Epithelial cell of esophagus (primary cell): ENCODE measurements around the gene SPRR2E.
"Not testable (repeated sequence)": the region's sequence is repeated elsewhere in the genome, so short reads cannot be mapped to it uniquely, and the experiment has no call there.

Experiments used
- DNase-seq: peaks from one replicate; pipeline ENCODE4 v3.0.0; 2010; ENCODE audit warnings: low read depth
- H3K4me3 ChIP-seq: 2 replicates; pipeline ENCODE4 v1.5.1; 2011; ENCODE audit warnings: mild to moderate bottlenecking, low read length, control low read depth
- TF ChIP-seq, protein P1 (sequence below): IDR thresholded peaks from 2 replicates; pipeline ENCODE4 v1.5.1; 2011; ENCODE audit warnings: low read depth, mild to moderate bottlenecking, low read length, control low read depth, inconsistent platforms; ENCODE audit not compliant: insufficient read depth; ENCODE audit errors: missing control alignments

Gene SPRR2E

DNA sequence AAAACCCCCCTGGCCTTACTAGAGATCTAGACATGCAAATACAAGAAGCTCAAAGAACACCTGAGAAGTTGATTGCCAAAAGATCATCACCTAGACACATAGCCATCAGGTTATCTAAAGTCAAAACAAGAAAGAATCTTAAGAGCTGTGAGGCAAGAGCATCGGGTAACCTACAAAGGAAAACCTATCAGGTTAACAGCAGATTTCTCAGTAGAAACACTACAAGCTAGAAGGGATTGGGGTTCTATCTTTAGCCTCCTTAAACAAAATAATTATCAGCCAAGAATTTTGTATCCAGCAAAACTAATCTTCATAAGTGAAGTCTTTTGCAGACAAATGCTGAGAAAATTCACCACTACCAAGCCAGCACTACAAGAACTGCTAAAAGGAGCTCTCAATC lies 31.2 kb upstream of the SPRR2E start:
- no peak for DNase-seq
- no peak overlapping the region for H3K4me3 ChIP-seq
- TF ChIP-seq, protein P1, sequence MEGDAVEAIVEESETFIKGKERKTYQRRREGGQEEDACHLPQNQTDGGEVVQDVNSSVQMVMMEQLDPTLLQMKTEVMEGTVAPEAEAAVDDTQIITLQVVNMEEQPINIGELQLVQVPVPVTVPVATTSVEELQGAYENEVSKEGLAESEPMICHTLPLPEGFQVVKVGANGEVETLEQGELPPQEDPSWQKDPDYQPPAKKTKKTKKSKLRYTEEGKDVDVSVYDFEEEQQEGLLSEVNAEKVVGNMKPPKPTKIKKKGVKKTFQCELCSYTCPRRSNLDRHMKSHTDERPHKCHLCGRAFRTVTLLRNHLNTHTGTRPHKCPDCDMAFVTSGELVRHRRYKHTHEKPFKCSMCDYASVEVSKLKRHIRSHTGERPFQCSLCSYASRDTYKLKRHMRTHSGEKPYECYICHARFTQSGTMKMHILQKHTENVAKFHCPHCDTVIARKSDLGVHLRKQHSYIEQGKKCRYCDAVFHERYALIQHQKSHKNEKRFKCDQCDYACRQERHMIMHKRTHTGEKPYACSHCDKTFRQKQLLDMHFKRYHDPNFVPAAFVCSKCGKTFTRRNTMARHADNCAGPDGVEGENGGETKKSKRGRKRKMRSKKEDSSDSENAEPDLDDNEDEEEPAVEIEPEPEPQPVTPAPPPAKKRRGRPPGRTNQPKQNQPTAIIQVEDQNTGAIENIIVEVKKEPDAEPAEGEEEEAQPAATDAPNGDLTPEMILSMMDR, result no peak

DNA sequence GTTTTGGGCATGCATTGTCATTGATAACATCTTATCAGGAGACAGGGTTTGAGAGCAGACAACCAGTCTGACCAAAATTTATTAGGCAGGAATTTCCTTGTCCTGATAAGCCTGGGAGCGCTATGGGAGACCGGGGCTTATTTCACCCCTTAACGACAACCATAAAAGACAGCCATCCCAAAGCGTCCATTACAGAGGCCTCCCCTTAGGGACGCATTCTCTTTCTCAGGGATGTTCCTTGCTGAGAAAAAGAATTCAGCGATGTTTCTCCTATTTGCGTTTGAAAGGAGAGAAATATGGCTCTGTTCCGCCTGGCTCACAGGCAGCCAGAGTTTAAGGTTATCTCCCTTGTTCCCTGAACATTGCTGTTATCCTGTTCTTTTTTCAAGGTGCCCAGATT lies 29.5 kb upstream of the SPRR2E start:
- not testable (repeated sequence) for DNase-seq, H3K4me3 ChIP-seq

DNA sequence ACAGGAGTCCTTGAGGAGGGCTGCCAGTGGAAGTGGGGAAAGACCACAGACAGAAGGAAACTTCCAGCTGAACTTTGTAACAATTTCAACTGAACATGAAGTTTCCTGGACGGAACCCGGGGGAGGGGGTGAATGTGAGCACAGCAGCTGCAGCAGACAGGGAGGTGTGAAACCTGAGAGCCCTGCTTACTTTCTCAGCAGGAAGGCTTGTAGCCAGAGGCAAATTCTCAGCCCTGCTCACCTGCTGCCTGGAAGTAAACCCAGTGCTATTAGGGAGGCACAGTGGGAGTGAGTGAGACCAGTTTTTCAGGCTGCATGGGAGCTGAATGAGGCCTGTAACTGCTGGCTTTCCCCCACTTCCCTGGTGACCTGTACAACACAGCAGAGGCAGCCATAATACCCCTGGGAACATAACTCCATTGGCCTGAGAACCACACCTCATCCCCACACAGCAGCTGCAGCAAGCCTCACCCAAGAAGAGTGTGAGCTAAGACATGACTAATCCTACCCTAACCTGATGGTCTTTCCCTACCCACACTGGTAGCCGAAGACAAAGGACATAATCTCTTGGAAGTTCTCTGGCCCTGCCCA lies 28.6 kb upstream of the SPRR2E start:
- DNase-seq, result peak; percentile 99
- TF ChIP-seq, protein P1, result no peak

DNA sequence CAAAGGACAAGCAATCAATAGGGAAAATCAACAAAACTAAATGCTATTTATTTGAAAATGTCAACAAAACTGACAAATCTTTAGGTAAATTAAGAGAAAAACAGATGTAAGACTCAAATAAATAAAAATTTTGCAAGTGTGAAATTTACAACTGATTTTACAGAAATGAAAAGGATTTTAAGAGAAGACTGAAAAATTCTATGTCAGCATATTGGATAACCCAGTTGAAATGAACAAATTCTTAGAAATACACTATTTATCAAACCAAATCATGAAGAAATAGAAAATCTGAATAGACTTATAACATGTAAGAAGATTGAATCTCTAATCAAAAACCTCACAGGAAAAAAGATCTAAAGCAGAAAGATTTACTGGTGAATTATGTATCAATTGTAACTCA lies 26.6 kb upstream of the SPRR2E start:
- TF ChIP-seq, protein P1, result no peak
- H3K4me3 ChIP-seq, result no peak overlapping the region
- DNase-seq, result no peak

More for the DNA sequence above, 28.6 kb upstream of the SPRR2E start:
- no peak overlapping the region for H3K4me3 ChIP-seq

DNA sequence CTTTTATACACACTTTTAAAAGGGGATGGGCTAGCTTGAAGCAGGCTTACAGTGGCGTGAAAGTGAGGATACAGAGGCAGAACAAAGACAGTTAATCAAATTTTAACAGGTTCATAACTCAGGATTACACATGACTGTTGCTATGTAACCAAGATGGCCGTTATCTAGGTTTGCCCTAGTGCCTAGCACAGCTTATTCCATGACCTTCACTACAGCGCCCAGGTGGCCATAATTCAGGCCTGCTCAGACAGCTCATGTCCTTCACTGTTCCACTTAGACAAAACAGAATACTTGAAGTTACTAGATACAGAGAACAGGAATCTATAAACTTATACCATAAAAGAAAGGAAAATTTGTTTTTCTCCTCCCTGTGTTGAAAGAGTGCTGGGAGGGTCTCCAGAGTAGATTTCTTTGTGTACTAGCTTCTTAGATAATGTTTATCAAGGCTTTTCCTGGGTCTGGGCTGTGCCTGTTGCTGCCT lies 25.2 kb upstream of the SPRR2E start:
- TF ChIP-seq, protein P1, result no peak
- DNase-seq, result no peak
- no peak overlapping the region for H3K4me3 ChIP-seq

DNA sequence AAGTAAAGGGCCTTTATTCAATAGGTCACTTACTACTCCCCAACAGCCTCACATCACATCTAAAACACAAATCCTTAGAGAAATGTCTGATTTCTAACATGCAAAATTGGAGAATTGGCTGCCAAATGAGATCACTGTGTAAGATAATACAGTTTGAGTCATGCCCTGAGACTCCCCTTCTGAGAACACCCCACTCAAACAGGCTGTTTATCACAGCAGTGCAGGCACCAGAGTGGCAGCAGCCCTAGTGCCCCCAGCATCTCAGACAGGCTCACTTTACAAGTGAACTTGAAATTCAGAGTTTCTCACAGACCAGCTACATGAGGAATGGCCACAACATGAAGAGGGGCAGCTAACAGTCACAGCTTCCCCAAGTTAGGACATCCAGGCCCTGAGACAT lies 20.9 kb upstream of the SPRR2E start:
- not testable (repeated sequence) for H3K4me3 ChIP-seq, DNase-seq

DNA sequence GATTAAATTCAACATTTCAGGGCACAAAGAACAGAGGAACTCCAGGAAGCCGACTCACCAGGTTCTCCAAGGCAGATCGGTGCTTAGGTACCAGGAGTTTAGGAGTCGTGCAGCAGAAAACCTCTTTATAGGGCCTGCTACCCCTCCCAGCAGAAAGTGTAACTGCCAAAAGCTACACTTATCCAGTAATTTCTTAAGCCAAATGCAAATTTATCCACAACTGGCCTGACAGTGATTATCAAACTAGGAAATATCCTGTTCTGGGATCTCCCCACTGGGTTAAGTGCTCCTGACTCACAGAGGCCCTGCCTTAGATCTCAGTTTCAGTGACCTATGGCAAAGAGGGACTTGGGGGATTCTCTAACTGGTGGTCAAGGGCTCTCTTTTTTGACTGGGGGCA lies 19.1 kb upstream of the SPRR2E start, which contains the start of gene SPRR2F:
Gene SPRR2F (minus strand): TSS at position 101 of the 400 bp plus-strand sequence. CDS start 783 bp downstream, outside the sequence.
- TF ChIP-seq, protein P1, result no peak
- peak; percentile 31 for DNase-seq
- no peak within 1 kb of the TSS for H3K4me3 ChIP-seq

DNA sequence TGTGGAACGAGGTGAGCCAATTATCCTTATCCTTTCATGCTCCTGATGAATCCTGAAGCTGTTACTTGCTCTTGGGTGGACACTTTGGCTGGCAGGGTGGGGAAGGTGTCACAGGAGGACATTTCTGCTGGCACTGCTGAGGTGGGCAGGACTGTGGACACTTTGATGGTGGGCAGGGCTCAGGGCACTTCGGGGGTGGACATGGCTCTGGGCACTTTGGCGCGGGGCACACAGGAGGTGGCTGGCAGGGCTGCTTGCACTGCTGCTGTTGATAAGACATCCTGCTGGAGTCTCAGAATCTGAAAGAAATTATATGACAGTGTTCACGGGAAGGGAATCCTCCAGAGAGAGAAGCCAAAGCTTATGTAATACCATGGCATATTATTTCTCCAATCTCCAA lies 18.1 kb upstream of the SPRR2E start:
- H3K4me3 ChIP-seq, DNase-seq: not testable (repeated sequence)
